Transverse colon (tissue), 4 donors: ENCODE measurements around the gene GMPPA. TPM values are rescaled to one million over a fixed set of nuclear protein-coding genes. Genes with fewer than 3 reads are reported as not detected.

Experiments
- DNase-seq: peaks from one replicate; pipeline ENCODE4 v3.0.0-alpha.2; 2019
- H3K27ac ChIP-seq, 4 donors: fragments of 200-600 bp; sonication (generic); 2 replicates each; pipeline ENCODE4 v1.5.1; 2016 to 2018; ENCODE audit warnings: inconsistent platforms in 4 of 4
- H3K27me3 ChIP-seq: fragments of 200-600 bp; sonication (generic); 2 replicates; pipeline ENCODE4 v1.5.1; 2017; ENCODE audit warnings: inconsistent platforms
- H3K36me3 ChIP-seq, 4 donors: fragments of 200-600 bp; sonication (generic); 2 replicates each; pipeline ENCODE4 v1.5.1; 2017 to 2019; ENCODE audit warnings: inconsistent platforms in 4 of 4
- H3K4me1 ChIP-seq, 4 donors: fragments of 200-600 bp; sonication (generic); 2 replicates each; pipeline ENCODE4 v1.5.1; 2017 to 2020; ENCODE audit warnings: inconsistent platforms in 4 of 4
- H3K4me3 ChIP-seq, 4 donors: fragments of 200-600 bp; sonication (generic); 1 replicate in 1 of 4; 2 replicates in 3 of 4; pipeline versions ENCODE4 v1.5.1 to v1.6.1; 2017 to 2019; ENCODE audit warnings: inconsistent platforms in 4 of 4
- H3K9me3 ChIP-seq, 2 donors: fragments of 200-600 bp; sonication (generic); 2 replicates each; pipeline ENCODE4 v1.5.1; 2017 to 2019; ENCODE audit warnings: inconsistent platforms in 2 of 2
- EP300 ChIP-seq: sonication (generic); formaldehyde crosslinking; IDR thresholded peaks from one replicate; pipeline ENCODE4 v1.6.1; 2017; ENCODE audit warnings: antibody characterized with exemption, low read depth
- POLR2A ChIP-seq: fragments of 450-650 bp; IDR thresholded peaks from one replicate; pipeline ENCODE4 v1.6.1; 2016; ENCODE audit warnings: antibody characterized with exemption, mild to moderate bottlenecking, moderate library complexity
- POLR2AphosphoS5 ChIP-seq, 3 donors: sonication (generic); formaldehyde crosslinking; IDR thresholded peaks; one replicate each; pipeline ENCODE4 v1.6.1; 2016; ENCODE audit warnings: antibody characterized with exemption in 3 of 3
- WGBS, 2 donors: methylation state at CpG; one replicate each; pipeline ENCODE4 v1.1.5; 2018; ENCODE audit warnings: low coverage in 1 of 2; 5-methylcytosine and 5-hydroxymethylcytosine counted together
- in situ Hi-C, 4 donors: fragments of 200-750 bp; cut with MboI; loops; one replicate each; pipeline versions ENCODE4 v1.15.0 to v1.15.1; 2017; ENCODE audit warnings: low sequenced_read_pairs in 3 of 4, low pct_ligation_motif_present in 1 of 4, low pct_unique_long_range_greater_than_20kb in 1 of 4
- intact Hi-C: fragments of 100-400 bp; cut with DNase I; formaldehyde crosslinking; loops from one replicate; pipeline ENCODE4 v1.15.1; 2023; ENCODE audit warnings: low total_unique reads
- total RNA-seq, 4 donors: library from RNA; depleted of rRNA; stranded (reverse); fragments of >200 nt; gene quantifications; one replicate each; pipeline ENCODE4 v1.1.0, GENCODE V29; 2016
- TF ChIP-seq, protein P1 (sequence below), 5 experiments: fragments of 200-600 bp in 3 of 5; fragments of 450-650 bp in 2 of 5; sonication (generic) in 3 of 5; IDR thresholded peaks; 1 replicate in 2 of 5; 2 replicates in 3 of 5; pipeline ENCODE4 v1.5.1; 2016 to 2017; ENCODE audit warnings: antibody characterized with exemption in 5 of 5, inconsistent platforms in 3 of 5, mild to moderate bottlenecking in 2 of 5, moderate library complexity in 1 of 5

GMPPA gene
- total RNA-seq, 4 donors from 2014 or later: 25.1 to 41.1 (median 36.4) TPM

DNA sequence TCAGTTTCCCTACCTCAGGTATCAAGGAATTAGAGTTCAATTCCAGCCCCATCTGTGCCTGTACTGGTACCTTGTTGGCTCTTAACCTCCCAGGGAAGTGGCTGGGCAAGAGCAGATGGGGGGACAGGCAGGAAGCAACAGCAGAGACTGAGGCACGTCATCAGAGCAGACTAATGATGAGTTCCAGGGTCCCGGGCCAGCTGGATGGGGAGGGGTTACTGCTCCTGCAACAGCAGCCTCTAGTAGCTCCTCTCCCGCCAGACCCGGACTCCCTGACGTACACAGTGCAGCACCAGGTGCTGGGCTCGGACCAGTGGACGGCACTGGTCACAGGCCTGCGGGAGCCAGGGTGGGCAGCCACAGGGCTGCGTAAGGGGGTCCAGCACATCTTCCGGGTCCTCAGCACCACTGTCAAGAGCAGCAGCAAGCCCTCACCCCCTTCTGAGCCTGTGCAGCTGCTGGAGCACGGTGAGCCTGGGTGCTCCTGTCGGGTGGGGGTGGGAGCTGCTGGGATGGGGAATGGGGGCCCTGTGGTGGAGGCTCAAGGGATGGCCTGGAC lies 26.0 kb upstream of the GMPPA start:
- in situ Hi-C loops (loop anchor here in 3 of 4 donors (10.0 kb wide), 1 partner anchor 52 kb away; no protein-coding TSS in a partner anchor), intact Hi-C loops (no loop called here)
- TF ChIP-seq POLR2AphosphoS5 (IDR thresholded peaks at IDR 0.05) (no peak), EP300 (no peak), POLR2A (no peak)
- TF ChIP-seq, protein P1, sequence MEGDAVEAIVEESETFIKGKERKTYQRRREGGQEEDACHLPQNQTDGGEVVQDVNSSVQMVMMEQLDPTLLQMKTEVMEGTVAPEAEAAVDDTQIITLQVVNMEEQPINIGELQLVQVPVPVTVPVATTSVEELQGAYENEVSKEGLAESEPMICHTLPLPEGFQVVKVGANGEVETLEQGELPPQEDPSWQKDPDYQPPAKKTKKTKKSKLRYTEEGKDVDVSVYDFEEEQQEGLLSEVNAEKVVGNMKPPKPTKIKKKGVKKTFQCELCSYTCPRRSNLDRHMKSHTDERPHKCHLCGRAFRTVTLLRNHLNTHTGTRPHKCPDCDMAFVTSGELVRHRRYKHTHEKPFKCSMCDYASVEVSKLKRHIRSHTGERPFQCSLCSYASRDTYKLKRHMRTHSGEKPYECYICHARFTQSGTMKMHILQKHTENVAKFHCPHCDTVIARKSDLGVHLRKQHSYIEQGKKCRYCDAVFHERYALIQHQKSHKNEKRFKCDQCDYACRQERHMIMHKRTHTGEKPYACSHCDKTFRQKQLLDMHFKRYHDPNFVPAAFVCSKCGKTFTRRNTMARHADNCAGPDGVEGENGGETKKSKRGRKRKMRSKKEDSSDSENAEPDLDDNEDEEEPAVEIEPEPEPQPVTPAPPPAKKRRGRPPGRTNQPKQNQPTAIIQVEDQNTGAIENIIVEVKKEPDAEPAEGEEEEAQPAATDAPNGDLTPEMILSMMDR (IDR thresholded peaks at IDR 0.05): no peak
- Histone ChIP-seq H3K4me1 (peaks cover 0 to 8% (median 4%) of the 10 kb centered on the region in 4 donors), H3K9me3 (no peaks in the 10 kb centered on the region), H3K36me3 (no peaks in the 10 kb centered on the region), H3K27ac (peak overlapping the region in 2 of 4 donors; percentile 3 to 34), H3K4me3 (no peak overlapping the region), H3K27me3 (peaks cover 4% of the 10 kb centered on the region)
- WGBS, 2 donors: 83% methylated on average over 9 of the region's 12 CpGs; no CpG with 5 or more reads in 1 of the 2 donors
- DNase-seq: no peak

DNA sequence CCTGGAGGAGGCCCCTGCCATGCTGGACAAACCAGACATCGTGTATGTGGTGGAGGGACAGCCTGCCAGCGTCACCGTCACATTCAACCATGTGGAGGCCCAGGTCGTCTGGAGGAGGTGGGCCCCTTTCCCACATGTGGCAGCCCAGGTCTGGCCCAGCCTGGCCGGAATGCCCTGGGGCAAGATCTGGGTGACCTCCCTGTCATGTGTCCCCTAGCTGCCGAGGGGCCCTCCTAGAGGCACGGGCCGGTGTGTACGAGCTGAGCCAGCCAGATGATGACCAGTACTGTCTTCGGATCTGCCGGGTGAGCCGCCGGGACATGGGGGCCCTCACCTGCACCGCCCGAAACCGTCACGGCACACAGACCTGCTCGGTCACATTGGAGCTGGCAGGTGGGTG lies 25.2 kb upstream of the GMPPA start:
- intact Hi-C loops (no loop called here), in situ Hi-C loops (loop anchor here in 3 of 4 donors (10.0 kb wide), 1 partner anchor 51 kb away; no protein-coding TSS in a partner anchor)
- Histone ChIP-seq H3K9me3 (no peaks in the 10 kb centered on the region), H3K4me1 (peaks cover 0 to 8% (median 4%) of the 10 kb centered on the region in 4 donors), H3K27me3 (peaks cover 4% of the 10 kb centered on the region), H3K27ac (peak overlapping the region in 1 of 4 donors; percentile 12), H3K4me3 (no peak overlapping the region), H3K36me3 (no peaks in the 10 kb centered on the region)
- 93% methylated on average over 18 of the region's 18 CpGs; no CpG with 5 or more reads in 1 of the 2 donors for WGBS, 2 donors
- no peak for TF ChIP-seq EP300
- TF ChIP-seq POLR2AphosphoS5 (IDR thresholded peaks at IDR 0.05): no peak
- no peak for TF ChIP-seq POLR2A
- TF ChIP-seq, protein P1 (IDR thresholded peaks at IDR 0.05): no peak
- no peak for DNase-seq

DNA sequence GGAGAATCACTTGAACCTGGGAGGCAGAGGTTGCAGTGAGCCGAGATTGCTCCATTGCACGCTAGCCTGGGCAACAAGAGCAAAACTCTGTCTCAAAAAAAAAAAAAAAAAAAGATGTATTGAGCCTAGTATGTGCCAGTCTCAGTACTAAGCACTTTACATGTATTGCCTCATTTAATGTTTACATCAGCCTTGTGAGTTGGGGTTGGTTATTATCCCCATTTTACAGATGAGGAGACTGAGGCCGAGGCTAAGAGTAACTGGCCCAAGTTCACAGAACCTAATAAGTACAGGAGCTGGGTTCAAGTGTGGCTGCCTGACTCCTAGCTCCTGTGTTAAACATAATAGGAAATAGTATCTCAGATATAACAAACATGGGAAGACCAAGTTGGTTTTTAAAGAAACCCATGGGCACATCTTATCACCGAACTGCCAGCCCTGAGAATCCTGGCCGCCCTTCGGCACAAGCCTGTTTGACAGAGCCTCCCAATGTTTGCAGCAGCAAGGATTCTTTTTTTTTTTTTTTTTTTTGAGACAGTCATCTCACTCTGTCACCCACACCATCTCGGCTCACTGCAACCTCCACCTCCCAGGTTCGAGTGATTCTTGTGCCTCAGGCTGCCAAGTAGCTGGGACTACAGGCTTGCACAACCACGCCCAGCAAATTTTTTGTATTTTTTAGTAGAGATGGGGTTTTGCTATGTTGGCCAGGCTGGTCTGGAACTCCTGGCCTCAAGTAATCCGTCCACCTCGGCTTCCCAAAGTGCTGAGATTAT lies 24.2 kb upstream of the GMPPA start:
- H3K36me3 ChIP-seq: no peaks in the 10 kb centered on the region

DNA sequence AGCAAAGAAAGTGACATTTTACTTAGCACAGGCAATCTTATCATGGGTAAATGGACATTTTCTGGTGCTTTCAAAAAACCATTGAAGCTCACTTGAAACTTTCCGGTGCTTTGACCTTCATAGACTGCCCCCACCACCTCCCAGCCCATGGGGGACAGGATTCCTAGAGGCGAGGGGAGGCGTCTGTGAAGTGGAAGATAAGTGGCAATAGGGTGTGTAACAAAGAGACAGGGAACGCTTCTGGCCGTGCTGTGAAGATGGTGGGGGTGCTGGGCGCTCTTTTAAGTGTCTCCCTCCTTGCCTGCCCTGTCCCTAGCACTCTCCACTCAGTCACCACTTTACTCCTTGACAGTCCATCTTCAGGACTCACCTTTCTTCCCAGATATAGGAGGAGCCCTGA lies 23.4 kb upstream of the GMPPA start:
- Histone ChIP-seq H3K27me3 (peaks cover 4% of the 10 kb centered on the region), H3K36me3 (no peaks in the 10 kb centered on the region), H3K4me1 (peaks cover 0 to 8% (median 4%) of the 10 kb centered on the region in 4 donors), H3K4me3 (no peak overlapping the region), H3K27ac (peak overlapping the region in 2 of 4 donors; percentile 36 to 53), H3K9me3 (no peaks in the 10 kb centered on the region)
- DNase-seq: no peak
- 43 to 64% methylated on average over 2 to 6 of the region's 6 CpGs for WGBS, 2 donors
- in situ Hi-C loops (loop anchor here in 3 of 4 donors (10.0 kb wide), 1 partner anchor 50 kb away; no protein-coding TSS in a partner anchor), intact Hi-C loops (loop anchor here (5.0 kb wide), 1 partner anchor 57 kb away; no protein-coding TSS in a partner anchor)
- TF ChIP-seq, protein P1 (IDR thresholded peaks at IDR 0.05): no peak
- TF ChIP-seq POLR2AphosphoS5 (IDR thresholded peaks at IDR 0.05): no peak
- TF ChIP-seq POLR2A: no peak

More for the DNA sequence above, 24.2 kb upstream of the GMPPA start:
- TF ChIP-seq, protein P1 (IDR thresholded peaks at IDR 0.05): no peak
- no peak for DNase-seq
- intact Hi-C loops: loop anchor here (5.0 kb wide), 1 partner anchor 58 kb away; no protein-coding TSS in a partner anchor
- in situ Hi-C loops: loop anchor here in 3 of 4 donors (10.0 kb wide), 1 partner anchor 50 kb away; no protein-coding TSS in a partner anchor
- Histone ChIP-seq H3K4me3 (no peak overlapping the region), H3K27ac (peak overlapping the region in 2 of 4 donors; percentile 17 to 53), H3K4me1 (peaks cover 0 to 8% (median 4%) of the 10 kb centered on the region in 4 donors), H3K9me3 (no peaks in the 10 kb centered on the region), H3K27me3 (peaks cover 4% of the 10 kb centered on the region)
- WGBS, 2 donors: 68 to 72% methylated on average over 8 to 11 of the region's 11 CpGs
